ENCODE measurements around the gene DOCK4. TPM values are rescaled to one million over a fixed set of nuclear protein-coding genes. Genes with fewer than 3 reads are reported as not detected.

The DOCK4 gene
- total RNA-seq, 6 experiments from 2014 or later = 9.4 to 29.9 (median 22.8) TPM

- Histone ChIP-seq H3K4me3 (no peak overlapping the region), H3K27ac (no peak overlapping the region), H3K9me3 (no peaks in the 10 kb centered on the region), H3K4me1 (peaks cover 0 to 21% (median 5%) of the 10 kb centered on the region in 4 donors), H3K36me3 (no peaks in the 10 kb centered on the region), H3K27me3 (no peaks in the 10 kb centered on the region)
- DNase-seq (no peak), ATAC-seq (no peak)
- WGBS (ENCODE audit: insufficient coverage, low coverage, low lambda C conversion rate, missing lambda C conversion rate) = 90% methylated on average over 2 of the region's 2 CpGs
- intact Hi-C loops (cut with DNase I) = loop anchor here in 1 of 2 donors (10.0 kb wide), 1 partner anchor 47 kb away; no protein-coding TSS in a partner anchor
- TF ChIP-seq POLR2A (IDR thresholded peaks at IDR 0.05) (no peak), CTCF (IDR thresholded peaks at IDR 0.05) (no peak)
Observed at GRCh38 chr7:112147793-112148361, 58.3 kb downstream of the DOCK4 start.

GRCh38 chr7:112145206-112145605 is 61.0 kb downstream of the DOCK4 start:
- no peak for TF ChIP-seq CTCF (IDR thresholded peaks at IDR 0.05)
- no peak for TF ChIP-seq POLR2A (IDR thresholded peaks at IDR 0.05)
- no peak overlapping the region for H3K4me3 ChIP-seq
- no peaks in the 10 kb centered on the region for H3K36me3 ChIP-seq
- intact Hi-C loops (cut with DNase I) = loop anchor here in 1 of 2 donors (10.0 kb wide), 1 partner anchor 50 kb away; no protein-coding TSS in a partner anchor
- H3K27ac ChIP-seq = peak overlapping the region in 1 of 3 donors; percentile 18
- ATAC-seq (no peak), DNase-seq (no peak)
- WGBS (ENCODE audit: insufficient coverage, low coverage, low lambda C conversion rate, missing lambda C conversion rate) = 88% methylated on average over 4 of the region's 5 CpGs
- no peaks in the 10 kb centered on the region for H3K27me3 ChIP-seq
- H3K9me3 ChIP-seq = no peaks in the 10 kb centered on the region
- H3K4me1 ChIP-seq = peaks cover 0 to 21% (median 5%) of the 10 kb centered on the region in 4 donors

DNA sequence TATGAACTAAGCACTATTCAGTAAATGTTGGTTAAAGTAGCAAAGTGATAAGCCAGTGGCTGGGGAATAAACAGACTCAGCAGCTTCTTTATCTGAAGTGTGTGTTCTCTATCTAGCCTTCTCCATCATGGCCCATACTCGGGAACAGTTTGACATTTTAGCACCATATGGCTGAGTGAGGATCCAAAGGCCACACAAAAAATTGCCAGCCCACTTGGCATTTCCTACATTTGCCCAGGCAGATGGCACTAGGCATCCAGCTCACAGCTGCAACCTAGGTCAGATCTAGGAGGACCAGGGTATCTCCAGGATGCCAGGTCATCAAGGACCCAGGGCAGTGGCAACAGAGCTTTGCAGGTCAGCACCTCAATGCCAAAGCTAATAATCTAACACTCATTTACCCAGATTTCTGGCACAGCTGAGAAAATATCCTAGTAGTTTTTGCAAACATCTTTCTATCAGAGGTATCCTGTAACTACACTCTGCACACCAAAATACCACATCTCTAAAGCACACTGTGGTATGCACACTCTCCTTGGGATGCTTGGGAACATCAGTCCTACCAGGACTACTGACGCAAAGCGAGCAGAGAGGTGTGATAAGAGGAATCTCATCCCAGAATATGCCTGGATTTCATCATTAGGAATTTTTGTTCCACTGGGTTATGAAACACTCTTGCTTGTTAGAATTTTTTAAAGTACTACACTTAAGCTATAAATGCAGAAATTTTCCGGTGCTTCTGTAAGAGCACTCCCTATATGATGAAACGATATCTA is 61.7 kb downstream of the DOCK4 start:
- ATAC-seq = peak; percentile 90 to 94 (median 94)
- H3K27me3 ChIP-seq = no peaks in the 10 kb centered on the region
- intact Hi-C loops (cut with DNase I) = loop anchor here in 1 of 2 donors (10.0 kb wide), 1 partner anchor 50 kb away; no protein-coding TSS in a partner anchor
- 42% methylated on average over 5 of the region's 5 CpGs for WGBS (ENCODE audit: insufficient coverage, low coverage, low lambda C conversion rate, missing lambda C conversion rate)
- TF ChIP-seq POLR2A (IDR thresholded peaks at IDR 0.05) = no peak
- TF ChIP-seq CTCF (IDR thresholded peaks at IDR 0.05) = peak in 2 of 4 donors; percentile 18 to 28
- peak; percentile 41 to 74 (median 72) for DNase-seq
- peak overlapping the region in 1 of 3 donors; percentile 36 for H3K27ac ChIP-seq
- H3K4me3 ChIP-seq = no peak overlapping the region
- no peaks in the 10 kb centered on the region for H3K36me3 ChIP-seq
- no peaks in the 10 kb centered on the region for H3K9me3 ChIP-seq
- H3K4me1 ChIP-seq = peaks cover 0 to 21% (median 5%) of the 10 kb centered on the region in 4 donors

DNA sequence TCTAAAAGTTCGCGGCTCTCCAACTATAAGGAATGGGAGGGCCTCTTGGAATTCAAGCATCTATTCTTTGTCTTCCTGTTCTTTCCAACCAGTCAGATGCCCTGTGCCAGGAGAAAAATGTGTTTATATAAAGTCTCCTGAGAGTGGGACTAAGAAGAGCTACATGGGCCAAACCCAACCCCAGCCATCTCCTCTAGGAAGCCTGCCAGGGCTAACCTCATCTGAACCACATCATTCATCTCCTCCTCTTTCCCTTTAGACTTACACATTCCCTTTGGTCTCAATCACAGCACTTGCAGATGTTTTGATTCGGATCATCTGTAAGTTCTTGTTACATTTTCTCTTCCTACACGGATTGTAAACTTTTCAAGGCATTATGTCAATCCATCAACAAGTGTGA is 62.6 kb downstream of the DOCK4 start:
- Histone ChIP-seq H3K36me3 (no peaks in the 10 kb centered on the region), H3K27ac (peak overlapping the region in 1 of 3 donors; percentile 36), H3K4me3 (no peak overlapping the region), H3K27me3 (no peaks in the 10 kb centered on the region), H3K9me3 (no peaks in the 10 kb centered on the region), H3K4me1 (peaks cover 0 to 21% (median 5%) of the 10 kb centered on the region in 4 donors)
- WGBS (ENCODE audit: insufficient coverage, low coverage, low lambda C conversion rate, missing lambda C conversion rate) = 81% methylated on average over 4 of the region's 4 CpGs
- ATAC-seq (no peak), DNase-seq (no peak)
- intact Hi-C loops (cut with DNase I) = loop anchor here in 1 of 2 donors (10.0 kb wide), 1 partner anchor 51 kb away; no protein-coding TSS in a partner anchor
- TF ChIP-seq CTCF (IDR thresholded peaks at IDR 0.05) (no peak), POLR2A (IDR thresholded peaks at IDR 0.05) (no peak)
